HPDE6-E6E7 (cell line): ENCODE data around the gene SMAP2.

ENCODE experiments used
- DNase-seq: peaks from one replicate; pipeline ENCODE4 v3.0.0; 2011; ENCODE audit warnings: missing footprints; ENCODE audit errors: extremely low spot score

Gene SMAP2

DNA sequence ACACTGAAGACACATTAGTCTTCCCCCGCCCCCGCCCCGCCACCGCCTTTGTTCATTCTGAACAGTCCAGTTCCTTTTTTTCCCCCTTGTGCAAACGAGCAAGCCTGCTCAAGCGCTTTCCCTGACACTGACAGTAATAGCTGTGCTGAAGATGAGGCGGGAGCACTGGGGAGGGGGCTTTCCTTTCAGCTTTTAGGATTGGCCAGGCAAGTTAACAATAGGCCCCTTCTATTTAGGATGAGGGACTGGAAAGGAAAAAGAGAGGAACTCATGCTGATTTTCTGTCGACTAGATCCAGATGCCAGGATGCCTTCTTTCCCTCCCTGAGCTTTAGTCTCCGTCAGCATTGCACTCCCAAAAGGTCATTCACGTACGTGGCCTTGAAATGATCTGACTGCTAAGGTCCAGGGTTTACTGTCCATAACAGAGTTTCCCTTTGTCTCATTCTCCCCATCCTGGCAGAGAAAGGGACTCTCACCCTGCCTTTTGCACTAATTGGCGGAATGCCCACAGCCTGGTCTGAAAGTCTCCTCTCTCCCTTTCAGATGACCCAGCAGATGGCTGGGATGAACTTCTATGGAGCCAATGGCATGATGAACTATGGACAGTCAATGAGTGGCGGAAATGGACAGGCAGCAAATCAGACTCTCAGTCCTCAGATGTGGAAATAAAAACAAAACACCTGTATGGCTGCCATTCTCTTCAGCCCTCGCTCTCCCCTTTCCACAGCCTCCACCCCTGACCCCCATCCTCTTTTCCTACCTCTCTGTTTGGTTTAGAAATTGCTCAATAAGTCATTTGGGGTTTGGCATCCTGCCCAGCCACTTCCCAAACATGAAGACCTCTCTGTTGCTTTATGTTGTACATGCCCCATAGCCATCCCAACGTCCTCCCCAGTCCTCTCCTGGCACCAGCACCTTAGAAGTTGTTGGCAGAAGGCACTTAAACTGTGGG, 48.2 kb downstream of the SMAP2 start:
- no peak for DNase-seq

DNA sequence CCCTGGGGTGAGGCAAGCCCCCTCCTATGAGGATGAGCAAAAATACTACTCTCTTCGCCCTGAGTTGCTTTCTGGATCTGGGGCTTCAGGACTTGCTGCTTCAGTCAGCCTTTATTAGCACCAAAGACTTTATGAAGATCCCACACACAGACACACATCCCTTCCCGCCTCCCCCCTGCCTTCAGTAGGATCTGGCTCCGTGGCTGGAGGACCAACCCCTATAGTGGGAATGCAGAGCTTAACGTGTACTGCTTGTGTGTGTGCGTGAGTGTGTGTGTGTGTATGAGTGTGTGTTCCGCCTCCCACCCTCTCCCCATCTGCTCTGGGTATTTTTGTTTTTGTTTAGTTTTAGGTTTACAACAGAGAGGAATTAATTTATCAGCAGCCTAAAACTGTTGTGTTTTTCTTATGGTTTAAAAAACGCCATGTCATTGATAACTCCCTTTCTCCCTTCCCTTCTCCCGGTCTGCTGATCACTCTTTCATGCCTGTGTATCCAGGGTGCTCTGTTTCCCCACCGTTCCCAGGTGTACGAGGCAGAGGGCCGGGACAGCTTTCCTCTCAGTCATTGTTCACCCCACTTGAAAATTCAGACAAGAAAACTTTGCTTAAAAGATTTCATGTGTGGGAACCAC, 49.2 kb downstream of the SMAP2 start:
- DNase-seq = no peak

DNA sequence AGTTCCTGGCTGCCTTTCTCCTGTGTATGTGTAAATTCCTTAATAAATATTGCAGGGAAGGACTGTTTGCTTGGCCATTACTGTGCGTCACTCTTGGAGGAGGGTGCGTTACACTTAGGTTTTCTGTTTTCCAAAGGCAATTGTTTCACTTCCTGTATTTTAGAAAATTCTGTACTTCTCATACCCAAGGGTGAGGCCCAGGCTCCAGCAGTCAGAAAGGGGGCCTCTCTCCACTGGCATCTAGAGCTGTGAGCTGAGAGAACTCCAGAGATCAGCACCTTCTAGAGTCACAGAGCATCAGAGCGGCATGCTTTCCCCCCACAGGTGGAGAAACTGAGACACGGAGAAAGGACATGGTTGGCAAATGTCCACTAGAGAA, 49.7 kb downstream of the SMAP2 start:
- no peak for DNase-seq

DNA sequence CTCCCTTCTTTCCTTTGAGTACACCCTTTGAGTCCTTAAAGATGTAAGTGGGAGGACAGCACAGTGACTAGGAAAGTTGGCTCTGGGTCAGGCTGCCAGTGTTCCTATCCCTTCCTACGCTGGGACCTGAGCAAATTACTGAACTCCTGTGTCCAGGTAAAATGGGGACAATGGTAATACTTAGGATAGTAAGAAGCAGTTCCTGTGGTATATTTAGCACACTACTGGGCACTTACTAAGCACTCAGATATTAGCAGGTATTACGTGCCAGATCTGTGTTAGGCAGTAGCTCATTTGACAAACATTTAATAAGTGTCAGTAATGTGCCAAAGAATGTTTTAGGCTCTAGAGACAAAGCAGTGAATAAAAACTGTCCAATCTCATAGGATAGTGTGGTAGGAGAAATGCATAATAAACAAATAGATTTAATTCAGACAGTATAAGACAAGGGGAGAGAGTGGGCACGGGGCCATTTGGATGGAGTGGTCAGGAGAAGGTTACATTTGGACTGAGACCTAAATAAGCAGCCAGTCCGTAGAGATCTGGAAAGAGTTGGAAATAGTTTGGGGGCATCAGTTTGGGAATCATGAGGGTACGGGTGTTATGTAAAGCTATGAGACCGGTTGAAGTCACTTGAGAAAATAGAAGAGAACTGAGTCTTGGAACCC, 50.6 kb downstream of the SMAP2 start:
- DNase-seq = no peak

DNA sequence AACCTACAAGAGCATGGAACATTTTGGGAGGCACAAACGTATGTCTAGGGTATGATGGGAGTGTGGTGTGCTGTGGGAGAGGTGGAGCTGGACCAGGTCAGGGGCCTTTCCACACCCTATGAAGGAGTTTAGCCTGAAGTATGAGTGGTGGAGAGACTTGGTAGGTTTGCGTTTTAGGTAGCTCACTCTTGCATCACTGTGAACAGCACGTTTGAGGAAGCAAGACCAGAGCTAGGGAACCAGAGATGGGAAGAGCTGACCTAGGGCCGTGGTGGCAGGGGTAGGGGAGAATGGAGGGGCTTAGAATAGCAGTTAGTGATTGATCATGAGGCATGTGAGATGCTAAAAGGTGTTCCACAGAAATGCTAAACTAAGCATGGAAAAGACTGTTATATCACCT, 51.7 kb downstream of the SMAP2 start:
- DNase-seq = no peak

DNA sequence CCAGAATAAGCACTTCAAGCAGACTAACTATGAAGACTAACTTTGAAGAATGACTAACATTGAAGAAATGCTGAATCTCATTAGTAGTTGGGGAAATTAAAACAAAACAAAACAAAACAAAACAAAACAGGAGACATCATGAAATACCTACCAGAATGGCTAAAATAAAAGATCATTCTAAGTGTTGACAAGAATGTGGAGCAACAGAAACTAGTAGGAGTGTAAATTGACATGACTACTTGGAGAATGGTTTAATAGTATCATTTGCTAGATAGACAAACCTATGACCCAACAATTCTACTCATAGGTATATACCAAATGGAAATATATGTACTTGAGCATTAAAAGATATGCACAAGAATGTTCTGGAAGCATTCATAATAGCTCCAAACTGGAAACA, 57.9 kb downstream of the SMAP2 start:
- DNase-seq = no peak

DNA sequence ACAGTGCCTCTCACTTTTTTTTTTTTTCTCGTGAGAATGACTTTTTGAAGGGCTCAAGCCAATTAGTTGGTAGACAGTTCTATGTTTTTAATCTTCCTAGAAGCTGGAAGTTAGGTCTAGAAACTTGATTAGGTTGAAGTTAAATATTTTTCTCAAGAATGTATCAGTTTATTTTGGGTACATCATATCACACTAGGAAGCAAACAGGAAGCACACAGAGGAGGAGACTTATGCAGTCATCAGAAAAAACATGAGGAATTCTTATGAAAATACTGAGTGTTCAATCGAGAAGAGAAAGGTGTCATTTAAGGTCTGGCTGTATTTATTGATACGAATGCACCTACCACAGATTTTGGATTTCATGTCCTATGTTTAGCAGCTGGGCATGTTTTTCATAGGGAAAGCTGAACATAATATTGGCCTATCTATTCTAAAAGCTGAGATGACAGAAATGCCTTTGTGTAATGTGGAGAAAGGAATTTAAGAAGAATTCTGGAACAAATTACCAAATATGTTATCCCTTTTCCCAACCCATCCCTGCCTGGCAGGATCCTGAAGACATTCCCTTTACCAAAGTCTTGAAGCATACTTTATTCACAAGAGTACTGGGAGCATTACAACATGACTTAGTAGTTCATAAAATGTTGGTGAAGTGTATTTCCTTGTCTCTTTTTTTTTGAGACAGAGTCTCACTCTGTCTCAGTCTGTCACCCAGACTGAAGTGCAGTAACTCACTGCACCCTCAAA, 59.3 kb downstream of the SMAP2 start:
- no peak for DNase-seq

DNA sequence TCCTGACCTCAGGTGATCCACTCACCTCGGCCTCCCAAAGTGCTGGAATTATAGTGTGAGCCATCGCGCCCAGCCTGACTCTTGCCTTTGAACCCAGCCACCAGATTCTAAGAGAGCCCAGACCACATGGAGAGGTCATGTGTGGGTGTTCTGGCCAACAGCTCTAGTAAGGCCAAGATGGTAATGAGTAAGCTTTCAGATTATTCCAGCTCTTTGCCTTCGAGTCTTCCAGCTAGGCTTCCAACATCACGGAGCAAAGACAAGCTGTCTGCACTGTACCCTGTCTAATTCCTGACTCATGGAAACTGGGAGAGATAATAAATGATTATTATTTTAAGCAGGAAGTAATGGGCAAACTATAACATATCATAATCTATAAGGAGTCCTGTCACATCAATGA, 61.9 kb downstream of the SMAP2 start:
- no peak for DNase-seq

DNA sequence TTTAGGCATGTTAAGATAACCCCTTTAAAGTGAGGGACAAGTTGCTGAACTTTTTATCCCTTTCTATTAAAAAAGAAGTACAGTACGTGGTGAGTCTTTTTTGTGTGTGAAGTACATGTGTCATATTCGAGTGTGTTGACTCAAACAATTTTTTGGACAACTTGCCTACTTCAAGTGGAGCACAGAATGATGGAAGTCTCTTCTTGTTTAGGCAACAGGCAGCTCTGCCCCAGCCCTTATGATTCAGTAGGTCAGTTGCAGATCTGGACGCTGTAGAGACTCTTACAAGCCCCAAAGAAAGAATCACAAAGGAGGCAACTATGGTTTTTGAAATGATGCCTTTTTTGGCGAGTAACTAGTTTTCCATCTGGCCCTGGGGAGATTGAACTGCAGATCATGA, 62.3 kb downstream of the SMAP2 start:
- DNase-seq = no peak

DNA sequence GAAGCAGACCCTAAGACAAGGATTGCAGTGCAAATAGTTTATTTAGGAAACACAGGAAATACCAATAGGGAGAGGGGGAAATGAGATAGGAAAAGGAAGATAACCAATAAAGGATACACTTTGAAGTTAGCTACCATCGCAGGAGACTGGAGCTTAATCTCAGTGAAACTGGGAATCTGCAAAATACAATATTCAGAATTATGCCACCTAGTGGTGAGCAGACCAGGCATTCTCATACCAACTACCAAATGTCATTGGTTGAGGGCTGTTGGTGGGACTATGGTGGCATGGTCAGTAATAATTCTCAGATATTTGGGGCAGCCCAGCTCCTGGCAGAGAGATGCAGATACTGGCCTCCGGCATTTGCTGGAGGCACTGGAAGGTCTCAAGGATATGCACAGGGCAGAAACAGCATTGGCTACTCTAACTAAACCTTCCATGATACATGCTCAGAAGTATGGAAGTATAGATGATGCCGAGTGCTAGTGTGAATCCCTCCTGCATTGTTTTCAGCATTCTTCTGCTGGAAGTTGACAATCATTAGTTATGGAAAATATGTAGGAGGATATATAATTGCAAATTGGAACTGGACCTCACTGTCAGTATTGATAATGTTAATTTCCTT, 65.0 kb downstream of the SMAP2 start:
- DNase-seq = peak; percentile 41

DNA sequence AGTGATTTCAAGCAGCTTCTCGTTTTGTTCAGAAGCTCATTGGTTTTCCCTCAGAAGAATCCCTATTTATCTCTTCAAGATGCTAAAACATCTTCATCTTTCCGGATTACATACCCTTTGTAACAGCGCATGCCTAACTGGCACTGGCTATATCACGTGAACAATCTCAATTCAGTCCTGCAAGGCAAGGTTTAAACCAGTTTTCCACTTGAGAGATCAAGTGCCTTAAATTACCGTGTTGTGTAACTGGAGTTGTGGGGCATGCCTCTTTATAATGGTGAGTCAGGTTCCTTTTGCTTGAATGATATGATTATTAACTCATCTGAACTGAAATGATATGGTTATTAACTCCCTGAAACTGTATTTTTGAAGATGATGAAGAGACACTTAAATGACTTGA, 65.7 kb downstream of the SMAP2 start:
- no peak for DNase-seq

DNA sequence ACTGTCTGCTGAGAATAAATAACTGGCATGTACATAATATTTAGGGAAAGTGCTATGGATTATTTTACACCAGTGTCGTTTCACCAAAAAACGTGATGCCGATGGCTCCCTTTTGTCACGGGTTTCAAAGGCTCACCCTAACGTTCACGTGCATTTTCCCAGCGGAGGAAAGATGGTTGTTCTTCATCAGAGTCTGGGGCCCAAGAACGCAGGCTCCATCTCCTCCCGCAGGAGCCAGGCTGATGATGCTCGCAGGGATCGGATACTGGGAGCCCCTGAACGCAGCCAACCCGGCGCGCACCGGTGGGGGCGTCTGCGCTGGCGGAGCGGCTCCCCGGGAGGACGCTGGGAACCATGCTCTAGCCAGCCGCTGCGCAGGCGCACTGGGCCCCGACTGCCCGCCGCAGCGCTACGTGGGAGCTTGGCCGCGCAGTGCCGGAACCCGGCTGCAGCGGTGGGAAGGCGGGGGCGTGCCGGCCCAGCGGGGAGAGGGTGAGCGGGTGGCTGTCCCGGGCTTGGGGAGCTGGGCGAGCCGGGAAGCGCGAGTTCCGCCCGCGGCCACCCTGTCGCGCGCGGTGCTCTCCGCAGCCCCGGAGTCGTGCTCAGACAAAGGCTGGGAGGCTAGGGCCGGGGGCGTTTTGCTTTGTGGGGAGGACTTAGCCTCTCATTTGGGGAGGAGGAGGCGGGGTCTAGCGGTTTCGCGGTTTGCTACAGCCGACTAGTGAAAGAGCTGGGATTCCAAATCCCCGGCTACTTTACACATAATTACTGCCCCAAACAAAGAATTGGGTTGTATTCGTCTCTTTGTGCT, 76.4 kb downstream of the SMAP2 start, which contains the start of gene ZFP69B:
TSS of gene ZFP69B (plus strand) at position 793 of the 811 bp plus-strand sequence. CDS start 486 bp downstream, outside the sequence.
- peak; percentile 97 for DNase-seq

DNA sequence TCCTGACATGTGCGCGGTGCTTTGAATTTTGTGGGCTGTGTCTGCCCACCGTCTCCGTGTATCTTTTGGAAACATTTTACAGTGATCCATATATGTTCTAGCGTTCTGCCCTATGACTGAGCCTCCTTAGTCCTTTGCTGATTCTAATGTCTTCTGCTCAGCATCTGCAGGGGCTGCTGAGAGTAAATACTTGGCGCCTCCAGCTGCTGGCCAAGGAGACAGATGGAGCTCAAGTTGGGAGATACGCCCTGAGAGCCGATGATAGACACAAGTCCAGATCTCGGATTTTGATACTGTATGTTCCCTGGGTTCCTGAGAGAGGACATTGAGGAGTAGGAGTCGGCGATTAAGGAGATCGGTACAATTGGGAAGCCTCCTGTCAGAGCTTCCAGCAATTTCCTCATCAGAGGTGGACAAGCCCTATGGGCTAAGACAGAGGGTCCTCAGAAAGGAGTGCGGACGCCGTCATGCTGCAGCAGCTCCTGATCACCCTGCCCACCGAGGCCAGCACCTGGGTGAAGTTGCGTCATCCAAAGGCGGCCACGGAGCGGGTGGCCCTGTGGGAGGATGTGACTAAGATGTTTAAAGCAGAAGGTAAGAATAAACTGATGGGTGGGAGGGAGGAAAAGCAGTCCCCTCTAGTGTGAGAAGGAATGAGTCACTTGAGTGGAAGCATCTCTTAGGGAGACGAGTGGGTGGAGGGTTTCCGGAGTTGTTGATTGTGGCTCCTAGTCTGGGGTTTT, 77.1 kb downstream of the SMAP2 start:
- peak; percentile 28 for DNase-seq

DNA sequence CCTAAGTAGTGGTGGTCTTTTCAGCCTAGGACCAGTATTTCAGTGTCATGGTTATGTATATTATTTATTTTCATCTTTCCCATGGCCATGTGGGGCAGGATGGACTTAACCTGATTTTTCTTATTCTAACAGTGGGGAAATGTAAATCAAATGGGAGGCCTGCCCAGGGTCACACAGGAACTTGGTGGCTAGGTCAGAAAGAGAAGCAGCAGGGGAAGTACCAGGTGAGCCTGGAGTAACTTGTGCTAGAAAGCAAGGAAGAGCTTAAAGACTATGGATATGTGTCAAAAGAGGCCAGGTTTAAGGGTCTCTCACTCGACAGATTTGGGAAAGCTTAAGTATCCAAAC, 77.7 kb downstream of the SMAP2 start:
- no peak for DNase-seq

DNA sequence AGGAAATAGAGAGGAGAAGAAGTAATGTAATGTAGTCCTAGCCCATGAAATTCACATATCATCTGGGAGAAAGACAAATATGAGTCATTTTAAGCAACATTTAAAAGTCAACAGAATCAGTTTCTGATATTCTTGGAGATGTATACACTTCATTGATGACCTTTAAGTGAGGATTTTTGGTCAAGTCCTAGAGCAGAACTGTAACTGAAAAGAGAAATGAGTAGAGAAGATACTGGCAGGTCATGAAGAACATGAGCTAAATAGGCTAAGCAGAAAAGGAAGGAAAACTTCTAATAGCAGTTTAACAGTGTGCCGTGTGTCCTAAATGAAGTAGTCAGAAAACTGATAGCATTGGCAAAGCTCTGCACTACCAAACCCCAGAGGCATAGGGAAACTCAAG, 81.3 kb downstream of the SMAP2 start:
- no peak for DNase-seq

DNA sequence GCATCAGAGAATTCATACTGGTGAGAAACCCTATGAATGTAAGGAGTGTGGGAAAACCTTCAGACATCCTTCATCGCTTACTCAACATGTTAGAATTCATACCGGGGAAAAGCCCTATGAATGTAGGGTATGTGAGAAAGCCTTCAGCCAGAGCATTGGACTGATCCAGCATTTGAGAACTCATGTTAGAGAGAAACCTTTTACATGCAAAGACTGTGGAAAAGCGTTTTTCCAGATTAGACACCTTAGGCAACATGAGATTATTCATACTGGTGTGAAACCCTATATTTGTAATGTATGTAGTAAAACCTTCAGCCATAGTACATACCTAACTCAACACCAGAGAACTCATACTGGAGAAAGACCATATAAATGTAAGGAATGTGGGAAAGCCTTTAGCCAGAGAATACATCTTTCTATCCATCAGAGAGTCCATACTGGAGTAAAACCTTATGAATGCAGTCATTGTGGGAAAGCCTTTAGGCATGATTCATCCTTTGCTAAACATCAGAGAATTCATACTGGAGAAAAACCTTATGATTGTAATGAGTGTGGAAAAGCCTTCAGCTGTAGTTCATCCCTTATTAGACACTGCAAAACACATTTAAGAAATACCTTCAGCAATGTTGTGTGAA, 89.5 kb downstream of the SMAP2 start:
- DNase-seq = no peak

DNA sequence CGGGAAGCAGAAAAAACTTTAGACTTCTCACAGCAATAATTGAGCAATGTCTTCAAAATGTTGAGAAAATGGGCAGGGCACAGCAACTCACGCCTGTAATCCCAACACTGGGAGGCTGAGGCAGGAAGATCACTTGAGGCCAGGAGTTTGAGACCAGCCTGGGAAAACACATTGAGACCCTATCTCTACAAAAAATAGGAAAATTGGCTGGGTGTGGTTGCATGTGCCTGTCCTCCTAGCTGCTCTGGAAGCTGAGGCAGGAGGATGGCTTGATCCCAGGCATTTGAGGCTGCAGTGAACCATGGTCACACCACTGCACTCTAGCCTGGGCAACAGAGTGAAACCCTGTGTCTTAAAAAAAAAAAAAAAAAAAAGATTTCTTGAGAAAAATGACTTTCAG, 95.8 kb downstream of the SMAP2 start:
- no peak for DNase-seq
